ENCODE data around the gene RFX1.

The RFX1 gene

DNA sequence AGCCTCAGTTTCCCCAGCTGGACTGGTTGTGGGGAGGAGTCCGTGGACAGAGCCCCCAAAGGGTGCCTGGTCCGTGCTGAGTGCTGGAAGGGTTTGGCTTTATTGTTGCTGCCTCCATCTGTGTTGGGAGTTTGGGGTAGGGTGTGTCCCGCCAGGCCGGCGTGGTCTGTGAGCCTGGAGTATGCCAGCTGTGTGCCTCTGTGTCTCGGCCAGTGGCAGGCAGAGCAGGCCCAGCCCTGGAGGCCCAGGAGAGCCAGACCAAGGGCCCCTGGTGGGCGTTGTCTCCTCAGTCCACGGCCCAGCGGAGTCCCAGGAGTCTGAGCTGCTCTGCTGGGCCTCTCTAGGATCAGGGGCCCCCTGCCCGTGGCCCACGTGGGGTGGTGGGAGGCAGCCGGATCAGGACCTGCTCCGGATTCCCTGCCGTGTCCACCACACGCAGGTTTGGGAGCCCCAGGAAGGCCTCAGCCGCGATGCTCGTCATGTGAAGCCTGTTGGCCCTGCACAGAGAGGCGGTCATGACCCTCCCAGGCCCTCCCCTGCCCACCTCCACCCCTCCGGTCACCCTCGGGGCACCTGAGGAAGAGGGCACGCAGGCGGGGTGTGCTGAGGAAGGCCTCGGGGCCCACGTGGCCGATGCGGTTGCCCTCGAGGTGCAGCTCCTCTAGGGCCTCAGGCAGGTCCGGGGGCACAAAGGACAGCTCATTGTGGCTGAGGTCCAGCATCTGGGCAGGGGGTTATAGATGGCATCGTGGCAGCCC is 74.5 kb downstream of the RFX1 start:
- Histone ChIP-seq H3K27me3 (replicated peaks; ENCODE audit: insufficient read depth, low read length) (peaks cover 10% of the 10 kb centered on the region), H3K9ac (ENCODE audit: low read length) (no peak overlapping the region), H3K27ac (ENCODE audit: low read length) (no peak overlapping the region), H3K79me2 (ENCODE audit: low read length) (no peaks in the 10 kb centered on the region), H3K4me2 (ENCODE audit: low read depth, low read length) (no peak overlapping the region), H3F3A (ENCODE audit: insufficient read depth, low read length) (no peaks in the 10 kb centered on the region), H4K20me1 (ENCODE audit: insufficient read depth, low read length) (no peaks in the 10 kb centered on the region), H3K36me3 (replicated peaks; ENCODE audit: insufficient read depth, low read length) (no peaks in the 10 kb centered on the region), H3K9me2 (replicated peaks; ENCODE audit: insufficient read depth, low read length) (no peaks in the 10 kb centered on the region), H3K9me3 (replicated peaks; ENCODE audit: insufficient read depth, low read length) (no peaks in the 10 kb centered on the region), H3K4me3 (ENCODE audit: low read length) (no peak overlapping the region), H2AFZ (ENCODE audit: low read length) (no peak overlapping the region), H3K4me1 (ENCODE audit: low read length) (no peaks in the 10 kb centered on the region)
- TF ChIP-seq, protein P1, sequence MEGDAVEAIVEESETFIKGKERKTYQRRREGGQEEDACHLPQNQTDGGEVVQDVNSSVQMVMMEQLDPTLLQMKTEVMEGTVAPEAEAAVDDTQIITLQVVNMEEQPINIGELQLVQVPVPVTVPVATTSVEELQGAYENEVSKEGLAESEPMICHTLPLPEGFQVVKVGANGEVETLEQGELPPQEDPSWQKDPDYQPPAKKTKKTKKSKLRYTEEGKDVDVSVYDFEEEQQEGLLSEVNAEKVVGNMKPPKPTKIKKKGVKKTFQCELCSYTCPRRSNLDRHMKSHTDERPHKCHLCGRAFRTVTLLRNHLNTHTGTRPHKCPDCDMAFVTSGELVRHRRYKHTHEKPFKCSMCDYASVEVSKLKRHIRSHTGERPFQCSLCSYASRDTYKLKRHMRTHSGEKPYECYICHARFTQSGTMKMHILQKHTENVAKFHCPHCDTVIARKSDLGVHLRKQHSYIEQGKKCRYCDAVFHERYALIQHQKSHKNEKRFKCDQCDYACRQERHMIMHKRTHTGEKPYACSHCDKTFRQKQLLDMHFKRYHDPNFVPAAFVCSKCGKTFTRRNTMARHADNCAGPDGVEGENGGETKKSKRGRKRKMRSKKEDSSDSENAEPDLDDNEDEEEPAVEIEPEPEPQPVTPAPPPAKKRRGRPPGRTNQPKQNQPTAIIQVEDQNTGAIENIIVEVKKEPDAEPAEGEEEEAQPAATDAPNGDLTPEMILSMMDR (IDR thresholded peaks at IDR 0.05; ENCODE audit: low read length): no peak
- TF ChIP-seq EZH2phosphoT487 (IDR thresholded peaks at IDR 0.05; ENCODE audit: low read length) (no peak), EZH2 (optimal IDR thresholded peaks at IDR 0.05; ENCODE audit: low read depth, low read length) (no peak)
- DNase-seq: no peak

DNA sequence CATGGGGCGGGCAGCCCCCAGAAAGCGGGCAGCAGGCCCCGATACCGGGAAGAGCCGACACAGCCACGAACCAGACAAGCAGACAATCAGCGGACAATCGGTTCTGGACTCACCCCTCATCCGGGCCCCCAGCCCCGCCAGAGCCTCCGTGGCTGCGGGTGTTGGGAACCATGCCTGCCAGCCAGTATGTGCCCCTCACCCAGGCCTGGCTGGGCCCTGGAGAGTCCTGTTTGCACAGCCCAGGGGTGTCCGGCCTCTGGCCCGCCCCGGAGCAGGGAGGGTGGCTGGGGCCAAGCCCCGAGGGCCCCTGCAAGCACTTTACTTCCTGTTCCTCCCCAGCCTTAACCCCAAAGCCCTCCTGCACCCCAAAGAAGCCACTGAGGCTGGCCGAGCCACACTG is 75.7 kb downstream of the RFX1 start:
- Histone ChIP-seq H3K9ac (ENCODE audit: low read length) (no peak overlapping the region), H3K27ac (ENCODE audit: low read length) (no peak overlapping the region), H3K79me2 (ENCODE audit: low read length) (no peaks in the 10 kb centered on the region), H3K4me3 (ENCODE audit: low read length) (no peak overlapping the region), H3K4me1 (ENCODE audit: low read length) (no peaks in the 10 kb centered on the region), H3F3A (ENCODE audit: insufficient read depth, low read length) (no peaks in the 10 kb centered on the region), H4K20me1 (ENCODE audit: insufficient read depth, low read length) (no peaks in the 10 kb centered on the region), H3K27me3 (replicated peaks; ENCODE audit: insufficient read depth, low read length) (no peaks in the 10 kb centered on the region), H2AFZ (ENCODE audit: low read length) (no peak overlapping the region), H3K9me2 (replicated peaks; ENCODE audit: insufficient read depth, low read length) (no peaks in the 10 kb centered on the region), H3K36me3 (replicated peaks; ENCODE audit: insufficient read depth, low read length) (no peaks in the 10 kb centered on the region), H3K4me2 (ENCODE audit: low read depth, low read length) (no peak overlapping the region), H3K9me3 (replicated peaks; ENCODE audit: insufficient read depth, low read length) (no peaks in the 10 kb centered on the region)
- DNase-seq: no peak
- TF ChIP-seq EZH2 (optimal IDR thresholded peaks at IDR 0.05; ENCODE audit: low read depth, low read length) (no peak), EZH2phosphoT487 (IDR thresholded peaks at IDR 0.05; ENCODE audit: low read length) (no peak)
- TF ChIP-seq, protein P1 (IDR thresholded peaks at IDR 0.05; ENCODE audit: low read length): no peak

DNA sequence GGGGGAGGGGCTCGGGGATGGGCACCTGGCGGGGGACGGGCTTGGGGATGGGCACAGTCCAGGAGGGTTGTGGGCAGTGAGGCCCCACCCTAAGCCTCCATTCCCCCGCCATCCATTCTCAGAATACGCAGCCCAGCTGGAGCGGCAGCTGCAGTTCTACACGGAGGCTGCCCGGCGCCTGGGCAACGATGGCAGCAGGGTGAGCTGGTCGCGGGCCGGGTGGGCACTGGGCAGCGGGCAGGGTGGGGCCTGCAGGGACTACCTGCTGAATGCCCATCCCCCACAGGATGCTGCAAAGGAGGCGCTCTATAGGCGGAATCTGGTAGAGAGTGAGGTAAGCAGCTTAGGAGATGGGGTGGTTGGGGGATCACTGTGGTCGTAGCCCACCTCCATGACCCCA is 76.2 kb downstream of the RFX1 start:
- Histone ChIP-seq H3K79me2 (ENCODE audit: low read length) (no peaks in the 10 kb centered on the region), H3K36me3 (replicated peaks; ENCODE audit: insufficient read depth, low read length) (no peaks in the 10 kb centered on the region), H3K4me3 (ENCODE audit: low read length) (no peak overlapping the region), H4K20me1 (ENCODE audit: insufficient read depth, low read length) (no peaks in the 10 kb centered on the region), H3K27ac (ENCODE audit: low read length) (no peak overlapping the region), H3K9me3 (replicated peaks; ENCODE audit: insufficient read depth, low read length) (no peaks in the 10 kb centered on the region), H3K9me2 (replicated peaks; ENCODE audit: insufficient read depth, low read length) (no peaks in the 10 kb centered on the region), H3F3A (ENCODE audit: insufficient read depth, low read length) (no peaks in the 10 kb centered on the region), H3K9ac (ENCODE audit: low read length) (no peak overlapping the region), H2AFZ (ENCODE audit: low read length) (no peak overlapping the region), H3K27me3 (replicated peaks; ENCODE audit: insufficient read depth, low read length) (no peaks in the 10 kb centered on the region), H3K4me2 (ENCODE audit: low read depth, low read length) (no peak overlapping the region), H3K4me1 (ENCODE audit: low read length) (no peaks in the 10 kb centered on the region)
- TF ChIP-seq EZH2phosphoT487 (IDR thresholded peaks at IDR 0.05; ENCODE audit: low read length): no peak
- TF ChIP-seq, protein P1 (IDR thresholded peaks at IDR 0.05; ENCODE audit: low read length): no peak
- no peak for TF ChIP-seq EZH2 (optimal IDR thresholded peaks at IDR 0.05; ENCODE audit: low read depth, low read length)
- no peak for DNase-seq

All from MM.1S (cell line).